ENCODE measurements around the gene TNFRSF8. TPM values are rescaled to one million over a fixed set of nuclear protein-coding genes. Genes with fewer than 3 reads are reported as not detected.

Gene TNFRSF8
- total RNA-seq, 2 experiments from 2014 or later: 0.14 TPM; not detected in 1

- H3K4me3 Mint-ChIP-seq: peak overlapping the region; percentile 69
- Histone ChIP-seq H3K4me3 (ENCODE audit: low read length) (peak overlapping the region; percentile 41), H3K9me3 (ENCODE audit: control insufficient read depth in 1 of 2, insufficient read depth in 1 of 2, low read length in 2 of 2) (no peaks in the 10 kb centered on the region), H3K36me3 (ENCODE audit: insufficient read depth, low read length) (peaks cover 45% of the 10 kb centered on the region), H3K27me3 (ENCODE audit: control insufficient read depth in 1 of 2, insufficient read depth in 2 of 2, low read length in 2 of 2) (no peaks in the 10 kb centered on the region), H3K27ac (ENCODE audit: low read depth in 1 of 2, low read length in 2 of 2) (peak overlapping the region; percentile 83 to 85), H3K4me1 (ENCODE audit: insufficient read depth, low read length) (peaks cover 100% of the 10 kb centered on the region)
- intact Hi-C loops (cut with DNase I, micrococcal nuclease): loop anchor here in 1 of 2 experiments (10.0 kb wide), 1 partner anchor 273 kb away; no protein-coding TSS in a partner anchor
- H3K27ac Mint-ChIP-seq: peak overlapping the region; percentile 96
- no peaks in the 10 kb centered on the region for H3K9me3 Mint-ChIP-seq
- DNase-seq (peak in 2 of 14 experiments; percentile 44 to 54), ATAC-seq (ENCODE audit: poor library complexity) (no peak)
- peaks cover 26% of the 10 kb centered on the region for H3K36me3 Mint-ChIP-seq (ENCODE audit: low read depth)
- H3K27me3 Mint-ChIP-seq: no peaks in the 10 kb centered on the region
- peaks cover 77% of the 10 kb centered on the region for H3K4me1 Mint-ChIP-seq (ENCODE audit: low read depth)
- CTCF ChIA-PET: interaction anchor here (0.8 to 5.3 kb wide), 8 partner anchors 9 to 53 kb away, joined by 3 to 67 read pairs (median 7); no protein-coding TSS in a partner anchor
- POLR2A ChIA-PET: interaction anchor here (0.6 to 4.5 kb wide), 19 partner anchors 10 to 270 kb away, joined by 3 to 46 read pairs (median 5); partner anchors contain the start of genes MIIP and TNFRSF1B
- TF ChIP-seq, protein P1, sequence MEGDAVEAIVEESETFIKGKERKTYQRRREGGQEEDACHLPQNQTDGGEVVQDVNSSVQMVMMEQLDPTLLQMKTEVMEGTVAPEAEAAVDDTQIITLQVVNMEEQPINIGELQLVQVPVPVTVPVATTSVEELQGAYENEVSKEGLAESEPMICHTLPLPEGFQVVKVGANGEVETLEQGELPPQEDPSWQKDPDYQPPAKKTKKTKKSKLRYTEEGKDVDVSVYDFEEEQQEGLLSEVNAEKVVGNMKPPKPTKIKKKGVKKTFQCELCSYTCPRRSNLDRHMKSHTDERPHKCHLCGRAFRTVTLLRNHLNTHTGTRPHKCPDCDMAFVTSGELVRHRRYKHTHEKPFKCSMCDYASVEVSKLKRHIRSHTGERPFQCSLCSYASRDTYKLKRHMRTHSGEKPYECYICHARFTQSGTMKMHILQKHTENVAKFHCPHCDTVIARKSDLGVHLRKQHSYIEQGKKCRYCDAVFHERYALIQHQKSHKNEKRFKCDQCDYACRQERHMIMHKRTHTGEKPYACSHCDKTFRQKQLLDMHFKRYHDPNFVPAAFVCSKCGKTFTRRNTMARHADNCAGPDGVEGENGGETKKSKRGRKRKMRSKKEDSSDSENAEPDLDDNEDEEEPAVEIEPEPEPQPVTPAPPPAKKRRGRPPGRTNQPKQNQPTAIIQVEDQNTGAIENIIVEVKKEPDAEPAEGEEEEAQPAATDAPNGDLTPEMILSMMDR (IDR thresholded peaks at IDR 0.05): no peak
These were observed 114.3 kb downstream of the TNFRSF8 start for GRCh38 chr1:12177156-12177998.

DNA sequence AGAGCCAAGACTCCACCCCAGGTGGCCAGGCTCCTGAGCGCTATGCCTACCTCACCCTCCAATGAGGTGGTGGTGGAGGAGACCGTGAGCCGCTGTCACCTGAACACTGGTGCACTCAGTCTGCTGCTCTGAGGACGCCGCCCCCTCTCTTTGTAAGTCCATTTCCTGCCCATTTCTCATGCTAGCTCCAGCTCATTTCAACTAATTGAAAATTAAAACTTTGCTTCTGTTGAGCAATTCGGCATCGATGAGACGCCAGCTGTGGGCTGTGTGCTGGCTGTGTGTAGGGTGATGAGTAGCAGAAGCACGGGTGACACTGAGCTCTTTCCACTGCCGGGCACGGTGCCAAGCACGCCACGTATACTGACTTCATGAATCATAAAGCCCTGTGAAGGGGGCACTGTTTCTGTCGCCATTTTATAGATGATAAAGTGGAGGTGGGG, 114.9 kb downstream of the TNFRSF8 start:
- ChIA-PET POLR2A (interaction anchor here (0.6 to 4.5 kb wide), 20 partner anchors 10 to 270 kb away, joined by 3 to 46 read pairs (median 5); partner anchors contain the start of genes MIIP and TNFRSF1B), CTCF (interaction anchor here (0.8 to 5.3 kb wide), 10 partner anchors 9 to 54 kb away, joined by 3 to 67 read pairs (median 5); no protein-coding TSS in a partner anchor)
- H3K4me3 Mint-ChIP-seq: peak overlapping the region; percentile 69
- peaks cover 100% of the 10 kb centered on the region for H3K4me1 ChIP-seq (ENCODE audit: insufficient read depth, low read length)
- H3K27ac Mint-ChIP-seq: peak overlapping the region; percentile 96
- H3K27me3 Mint-ChIP-seq: no peaks in the 10 kb centered on the region
- TF ChIP-seq, protein P1 (IDR thresholded peaks at IDR 0.05): no peak
- intact Hi-C loops (cut with DNase I, micrococcal nuclease): loop anchor here in 1 of 2 experiments (1.0 to 10.0 kb wide), 4 partner anchors 21 to 273 kb away; no protein-coding TSS in a partner anchor
- H3K9me3 ChIP-seq (ENCODE audit: control insufficient read depth in 1 of 2, insufficient read depth in 1 of 2, low read length in 2 of 2): no peaks in the 10 kb centered on the region
- H3K36me3 Mint-ChIP-seq (ENCODE audit: low read depth): peaks cover 25% of the 10 kb centered on the region
- H3K27me3 ChIP-seq (ENCODE audit: control insufficient read depth in 1 of 2, insufficient read depth in 2 of 2, low read length in 2 of 2): no peaks in the 10 kb centered on the region
- peak overlapping the region; percentile 41 for H3K4me3 ChIP-seq (ENCODE audit: low read length)
- H3K36me3 ChIP-seq (ENCODE audit: insufficient read depth, low read length): peaks cover 48% of the 10 kb centered on the region
- peak overlapping the region; percentile 83 to 85 for H3K27ac ChIP-seq (ENCODE audit: low read depth in 1 of 2, low read length in 2 of 2)
- no peaks in the 10 kb centered on the region for H3K9me3 Mint-ChIP-seq
- peaks cover 77% of the 10 kb centered on the region for H3K4me1 Mint-ChIP-seq (ENCODE audit: low read depth)
- ATAC-seq (ENCODE audit: poor library complexity) (peak; percentile 70), DNase-seq (peak; percentile 77 to 99 (median 94))

DNA sequence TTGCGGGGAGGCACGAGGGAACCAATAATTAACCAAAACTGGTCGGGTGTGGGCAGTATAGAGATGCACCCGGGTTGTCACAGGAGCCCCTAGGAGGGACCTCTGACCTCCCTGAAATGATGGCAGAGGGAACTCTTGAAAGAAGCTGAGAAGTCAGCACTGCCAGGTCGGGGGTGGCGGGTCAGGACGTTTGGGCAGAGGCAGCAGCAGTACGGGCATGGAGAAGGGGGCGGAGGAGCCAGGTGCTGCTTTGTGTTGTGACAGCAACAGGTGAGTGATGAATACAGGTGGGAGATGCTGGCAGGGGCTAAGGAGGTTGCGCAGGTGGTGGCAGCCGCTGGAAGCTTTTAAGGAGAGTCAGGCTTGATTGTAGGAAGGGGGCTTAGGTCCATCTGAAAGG, 115.4 kb downstream of the TNFRSF8 start:
- H3K27ac ChIP-seq (ENCODE audit: low read depth in 1 of 2, low read length in 2 of 2): peak overlapping the region; percentile 83 to 85
- intact Hi-C loops (cut with DNase I, micrococcal nuclease): loop anchor here in 1 of 2 experiments (1.0 to 10.0 kb wide), 4 partner anchors 21 to 274 kb away; no protein-coding TSS in a partner anchor
- no peak for ATAC-seq (ENCODE audit: poor library complexity)
- H3K36me3 ChIP-seq (ENCODE audit: insufficient read depth, low read length): peaks cover 49% of the 10 kb centered on the region
- Mint-ChIP-seq H3K36me3 (ENCODE audit: low read depth) (peaks cover 23% of the 10 kb centered on the region), H3K4me3 (peak overlapping the region; percentile 69), H3K27ac (peak overlapping the region; percentile 96), H3K9me3 (no peaks in the 10 kb centered on the region), H3K27me3 (no peaks in the 10 kb centered on the region), H3K4me1 (ENCODE audit: low read depth) (peaks cover 77% of the 10 kb centered on the region)
- peak in 2 of 14 experiments; percentile 38 to 54 for DNase-seq
- no peaks in the 10 kb centered on the region for H3K9me3 ChIP-seq (ENCODE audit: control insufficient read depth in 1 of 2, insufficient read depth in 1 of 2, low read length in 2 of 2)
- peak overlapping the region; percentile 41 for H3K4me3 ChIP-seq (ENCODE audit: low read length)
- TF ChIP-seq, protein P1 (IDR thresholded peaks at IDR 0.05): no peak
- ChIA-PET CTCF (interaction anchor here (0.6 to 5.3 kb wide), 10 partner anchors 10 to 1172 kb away, joined by 3 to 67 read pairs (median 5); no protein-coding TSS in a partner anchor), POLR2A (interaction anchor here (1.1 to 4.5 kb wide), 14 partner anchors 10 to 269 kb away, joined by 3 to 46 read pairs (median 8); partner anchors contain the start of gene TNFRSF1B)
- H3K27me3 ChIP-seq (ENCODE audit: control insufficient read depth in 1 of 2, insufficient read depth in 2 of 2, low read length in 2 of 2): no peaks in the 10 kb centered on the region
- H3K4me1 ChIP-seq (ENCODE audit: insufficient read depth, low read length): peaks cover 97% of the 10 kb centered on the region

Measured in CD4-positive, alpha-beta T cell (primary cell).